ENCODE results near the gene SLC9A1.
"Not testable (repeated sequence)": the region's sequence is repeated elsewhere in the genome, so short reads cannot be mapped to it uniquely, and the experiment has no call there.

Gene SLC9A1

DNA sequence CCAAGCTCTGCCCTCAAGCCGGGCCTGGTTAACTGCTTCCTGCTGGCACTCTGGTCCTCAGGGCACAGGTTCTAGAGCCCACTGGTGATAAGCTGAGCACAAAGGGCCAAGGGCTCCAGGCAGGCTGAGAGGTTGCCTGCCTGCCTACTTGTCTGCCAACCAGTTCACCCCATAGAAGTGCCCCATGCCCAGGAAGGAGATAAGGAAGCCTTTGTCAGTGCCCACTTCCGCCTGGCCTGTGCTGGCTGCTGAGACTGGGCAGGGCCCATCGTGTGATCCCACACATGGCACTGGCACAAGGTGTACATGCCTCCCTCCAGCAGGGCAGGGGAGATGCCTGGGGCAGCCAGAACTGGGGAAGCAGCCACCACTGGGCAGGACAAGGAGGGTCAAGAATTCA lies 24.1 kb downstream of the SLC9A1 start:
- no peak for DNase-seq

DNA sequence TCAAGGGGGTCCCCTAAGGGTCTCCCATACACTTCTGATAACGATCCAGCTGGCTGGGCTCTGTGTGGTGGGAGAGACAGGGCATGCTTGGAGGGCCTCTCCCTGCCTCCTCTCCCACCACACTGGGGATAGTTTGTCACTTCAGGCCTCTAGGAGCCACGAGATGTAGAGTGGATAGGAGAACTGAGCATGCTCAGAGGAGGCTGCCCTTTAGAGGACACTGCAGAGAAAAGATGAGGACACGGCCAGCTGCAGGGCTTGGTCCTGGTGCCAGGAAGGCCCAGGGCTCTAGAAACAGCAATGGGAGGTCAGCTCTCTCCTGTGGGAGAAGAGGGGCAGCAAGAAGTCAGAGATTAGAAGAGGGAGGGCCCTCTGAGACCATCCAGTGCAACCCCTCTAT lies 25.7 kb downstream of the SLC9A1 start:
- no peak for DNase-seq

DNA sequence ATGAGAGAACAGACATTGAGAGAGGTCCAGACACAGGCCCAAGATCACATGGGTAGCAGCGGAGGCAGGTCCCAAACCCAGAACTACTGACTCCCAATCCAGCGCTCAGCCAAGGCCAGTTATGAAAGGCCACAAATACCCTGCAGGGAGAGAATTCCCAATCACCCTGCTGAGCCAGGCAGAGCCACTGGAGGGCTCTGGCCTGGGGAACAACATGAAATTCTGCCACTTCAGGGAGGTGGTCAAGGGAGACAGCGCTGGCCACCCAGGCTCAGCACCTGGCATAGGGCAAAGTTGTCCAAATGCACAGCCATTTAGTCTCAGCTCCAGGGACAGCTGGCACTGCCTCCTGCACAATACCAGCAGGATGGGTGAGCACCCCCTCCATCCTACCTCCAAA lies 27.5 kb downstream of the SLC9A1 start:
- no peak for DNase-seq

DNA sequence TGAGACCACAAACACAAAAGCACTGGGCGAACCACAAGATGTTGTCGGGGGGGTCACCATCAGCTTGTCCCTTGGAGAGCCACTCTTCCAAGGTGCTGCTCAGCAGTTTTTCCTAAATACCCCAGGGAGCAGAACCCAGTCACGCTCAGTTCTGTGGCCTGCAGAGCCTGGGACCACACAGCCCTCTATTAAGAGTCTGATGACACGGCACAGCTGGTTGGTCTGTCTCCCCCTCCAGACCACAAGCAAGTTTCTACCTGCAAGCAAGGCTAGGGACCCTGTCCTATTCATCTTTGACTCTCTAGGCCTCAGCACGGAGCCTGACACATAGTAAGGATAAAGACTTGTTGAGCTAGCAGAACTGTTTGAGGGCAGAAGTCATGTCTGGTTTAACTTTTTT lies 28.5 kb downstream of the SLC9A1 start:
- DNase-seq = no peak

DNA sequence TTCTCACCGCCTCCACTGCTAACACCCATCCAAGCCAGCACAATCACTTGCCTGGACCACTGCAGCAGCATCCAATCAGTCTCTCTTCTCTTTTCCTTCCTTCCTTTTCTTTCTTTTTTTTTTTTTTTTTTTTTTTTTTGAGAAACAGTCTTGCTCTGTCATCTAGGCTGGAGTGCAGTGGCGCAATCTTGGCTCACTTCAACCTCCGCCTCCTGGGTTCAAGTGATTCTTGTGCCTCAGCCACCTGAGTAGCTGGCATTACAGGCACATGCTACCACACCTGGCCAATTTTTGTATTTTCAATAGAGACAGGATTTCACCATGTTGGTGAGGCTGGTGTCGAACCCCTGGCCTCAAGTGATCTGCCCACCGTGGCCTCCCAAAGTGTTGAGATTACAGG lies 29.8 kb downstream of the SLC9A1 start:
- not testable (repeated sequence) for DNase-seq

DNA sequence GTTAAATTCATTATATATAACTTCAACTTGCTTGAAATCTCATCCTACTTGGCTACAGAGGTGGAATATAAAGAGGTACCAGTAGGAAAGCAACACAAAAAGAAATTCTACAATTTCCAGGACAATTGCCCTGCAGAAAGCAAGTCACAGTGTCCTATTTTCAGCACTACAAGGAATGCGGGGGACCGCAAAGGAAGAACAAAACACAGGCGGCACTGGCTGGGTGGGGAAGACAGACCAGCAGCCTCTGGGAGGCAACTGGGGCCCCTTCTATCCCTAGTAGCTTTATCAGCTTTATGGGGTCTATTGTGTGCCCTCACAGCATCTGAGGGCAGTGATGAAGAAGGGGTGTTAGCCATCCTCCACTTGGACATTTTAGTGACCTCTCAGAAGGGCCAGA lies 30.5 kb downstream of the SLC9A1 start:
- no peak for DNase-seq

DNA sequence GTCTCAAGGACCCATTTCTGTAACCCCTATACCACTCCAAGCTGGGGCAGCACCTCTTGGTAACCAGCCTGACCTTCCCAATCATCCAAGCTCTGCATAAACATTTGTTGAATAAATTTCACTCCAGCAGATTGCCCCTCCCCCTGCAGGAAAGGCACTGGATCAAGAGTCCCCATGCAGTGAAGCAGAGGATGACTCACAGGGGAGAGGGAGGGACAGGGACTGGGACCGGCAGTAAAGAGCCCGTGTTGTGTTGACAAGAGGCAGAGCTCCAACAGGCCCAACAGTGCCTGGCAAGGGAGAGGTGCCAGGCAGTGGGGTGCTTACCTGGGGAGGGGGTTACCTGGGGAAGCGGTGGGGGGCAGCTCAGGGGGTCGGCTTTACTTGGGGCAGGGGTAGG lies 32.3 kb downstream of the SLC9A1 start:
- peak; percentile 88 for DNase-seq

DNA sequence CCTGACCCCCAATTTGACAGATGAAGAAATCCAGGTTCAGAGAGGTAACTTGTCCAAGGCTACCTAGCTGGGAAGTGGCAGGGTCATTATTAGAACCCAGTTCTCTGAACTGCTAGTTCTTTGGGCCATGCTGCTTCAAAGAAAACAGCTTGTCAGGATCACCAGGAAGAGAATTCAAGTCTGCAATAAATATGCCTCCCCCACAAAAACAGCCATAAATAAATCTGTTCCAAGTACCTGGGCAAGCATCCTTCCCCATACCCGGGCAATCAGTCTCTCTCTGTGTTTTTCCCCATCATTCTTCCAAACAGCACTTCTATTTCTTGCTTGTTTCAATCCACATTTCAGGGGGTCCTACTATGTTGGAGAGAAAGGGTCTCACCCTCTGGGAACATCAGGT lies 34.1 kb downstream of the SLC9A1 start:
- no peak for DNase-seq

DNA sequence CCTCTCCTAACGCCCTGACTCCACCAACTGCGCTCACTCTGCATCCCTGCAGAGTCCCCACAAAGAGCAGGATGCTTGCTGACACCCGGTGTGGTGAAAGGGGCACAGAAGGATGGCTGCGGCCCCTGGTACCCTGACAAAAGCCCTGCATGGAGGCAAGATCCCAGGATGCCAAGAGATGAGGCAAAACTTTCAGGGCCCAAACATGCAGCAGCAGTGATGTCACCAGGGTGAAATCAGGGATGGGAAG lies 36.6 kb downstream of the SLC9A1 start:
- DNase-seq = no peak

DNA sequence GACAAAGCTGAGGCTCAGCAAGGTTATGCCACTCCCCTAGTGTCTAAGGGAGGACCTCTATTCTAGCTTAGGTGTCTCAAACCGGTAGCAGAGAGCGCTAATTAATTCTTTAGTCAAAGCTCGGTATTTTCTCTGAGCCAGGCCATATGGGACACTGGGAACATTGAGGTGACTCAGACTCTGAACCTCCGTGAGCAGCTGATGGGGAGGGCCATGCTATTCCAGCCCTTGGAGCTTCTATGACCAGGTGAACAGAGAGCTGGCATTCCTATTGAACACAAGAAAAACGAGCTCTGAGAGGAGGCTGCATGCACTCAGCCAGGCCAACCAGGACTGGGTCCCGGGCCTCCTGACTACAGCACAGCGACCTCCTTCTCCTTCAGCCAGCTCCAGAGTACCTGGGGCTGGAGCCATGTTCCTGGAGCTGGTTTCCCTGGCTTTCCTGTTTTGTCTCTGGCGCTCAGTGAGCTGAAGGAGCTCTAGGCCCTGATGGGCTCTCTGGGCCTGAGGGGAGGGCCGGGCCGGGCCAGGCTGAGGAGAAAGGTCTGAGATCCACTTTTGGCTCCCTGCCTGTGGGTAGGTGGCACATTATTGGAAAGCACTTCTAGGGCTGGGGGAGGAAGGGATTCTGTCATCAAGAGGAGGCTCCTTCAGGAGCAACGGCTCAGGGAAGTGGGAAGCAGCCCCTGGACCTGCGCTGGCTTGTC lies 37.0 kb downstream of the SLC9A1 start:
- no peak for DNase-seq

DNA sequence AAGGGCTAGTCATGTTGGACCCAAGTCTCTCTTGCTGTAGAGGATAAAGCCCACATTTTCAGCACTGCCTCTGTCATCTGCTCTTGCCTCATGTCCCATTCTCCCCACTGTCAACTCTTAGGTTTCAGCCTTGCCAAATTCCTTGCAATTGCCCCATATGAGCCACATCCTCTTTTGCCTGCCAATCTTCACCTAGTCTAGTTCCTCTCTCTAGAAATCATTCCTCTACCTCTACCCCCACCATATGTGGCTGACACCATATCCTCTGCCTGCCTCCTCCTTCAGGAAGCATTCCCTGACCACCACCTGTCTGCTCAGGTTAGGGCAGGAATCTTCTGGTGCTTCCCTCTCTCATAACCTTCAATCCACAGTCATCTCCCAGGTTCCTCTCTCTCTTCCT lies 38.2 kb downstream of the SLC9A1 start:
- no peak for DNase-seq

DNA sequence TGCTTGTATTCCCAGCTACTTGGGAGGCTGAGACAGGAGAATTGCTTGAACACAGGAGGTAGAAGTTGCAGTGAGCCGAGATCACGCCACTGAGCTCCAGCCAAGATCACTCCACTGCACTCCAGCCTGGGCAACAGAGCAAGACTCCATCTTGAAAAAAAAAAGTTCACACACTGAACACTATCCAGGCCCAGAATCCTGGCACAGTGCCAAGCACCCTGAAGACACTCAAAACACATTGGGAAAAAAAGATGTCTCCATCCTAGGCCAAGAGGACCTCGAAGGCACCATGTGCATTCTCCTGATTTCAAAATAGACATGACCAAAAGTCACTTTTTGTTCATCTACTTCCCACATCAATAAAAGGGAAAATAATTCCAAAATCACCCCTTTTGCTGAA lies 38.7 kb downstream of the SLC9A1 start:
- no peak for DNase-seq

DNA sequence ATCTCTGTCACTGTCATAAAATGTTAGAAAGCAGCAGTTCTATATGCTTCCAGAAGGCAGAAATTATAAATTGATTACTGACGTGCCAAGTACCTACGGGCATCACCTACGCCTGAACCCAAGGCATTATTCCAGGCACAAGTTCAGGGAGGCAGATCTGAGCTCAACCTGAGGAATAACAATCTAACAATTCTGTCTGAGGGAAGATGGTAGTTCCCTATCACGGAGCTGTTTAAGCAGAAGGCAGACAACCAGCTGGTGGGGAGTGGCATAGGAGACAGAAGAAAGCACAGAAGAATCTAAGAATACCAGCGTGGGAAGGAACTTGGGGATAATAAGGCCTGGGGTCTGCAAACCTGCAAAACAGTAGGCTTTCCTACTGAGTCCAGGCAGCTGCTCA lies 40.4 kb downstream of the SLC9A1 start:
- DNase-seq = no peak

DNA sequence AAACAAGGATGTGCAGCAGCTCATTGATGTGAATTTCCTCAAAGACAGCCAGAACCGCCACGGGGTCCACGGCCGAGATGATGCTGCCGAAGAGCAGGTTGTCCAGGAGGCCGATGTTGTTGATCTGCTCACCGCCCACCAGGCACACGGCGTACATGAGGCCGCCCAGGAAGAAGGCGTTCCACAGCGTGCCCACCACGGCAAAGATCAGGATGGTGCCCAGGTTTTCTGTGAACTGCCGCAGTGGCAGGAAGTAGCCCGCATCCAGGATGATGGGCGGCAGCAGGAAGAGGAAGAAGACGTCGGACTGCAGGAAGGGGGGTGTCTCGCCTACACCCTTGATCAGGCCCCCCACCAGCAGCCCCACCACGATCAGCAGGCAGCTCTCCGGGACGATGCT lies 41.1 kb downstream of the SLC9A1 start:
- DNase-seq = no peak

DNA sequence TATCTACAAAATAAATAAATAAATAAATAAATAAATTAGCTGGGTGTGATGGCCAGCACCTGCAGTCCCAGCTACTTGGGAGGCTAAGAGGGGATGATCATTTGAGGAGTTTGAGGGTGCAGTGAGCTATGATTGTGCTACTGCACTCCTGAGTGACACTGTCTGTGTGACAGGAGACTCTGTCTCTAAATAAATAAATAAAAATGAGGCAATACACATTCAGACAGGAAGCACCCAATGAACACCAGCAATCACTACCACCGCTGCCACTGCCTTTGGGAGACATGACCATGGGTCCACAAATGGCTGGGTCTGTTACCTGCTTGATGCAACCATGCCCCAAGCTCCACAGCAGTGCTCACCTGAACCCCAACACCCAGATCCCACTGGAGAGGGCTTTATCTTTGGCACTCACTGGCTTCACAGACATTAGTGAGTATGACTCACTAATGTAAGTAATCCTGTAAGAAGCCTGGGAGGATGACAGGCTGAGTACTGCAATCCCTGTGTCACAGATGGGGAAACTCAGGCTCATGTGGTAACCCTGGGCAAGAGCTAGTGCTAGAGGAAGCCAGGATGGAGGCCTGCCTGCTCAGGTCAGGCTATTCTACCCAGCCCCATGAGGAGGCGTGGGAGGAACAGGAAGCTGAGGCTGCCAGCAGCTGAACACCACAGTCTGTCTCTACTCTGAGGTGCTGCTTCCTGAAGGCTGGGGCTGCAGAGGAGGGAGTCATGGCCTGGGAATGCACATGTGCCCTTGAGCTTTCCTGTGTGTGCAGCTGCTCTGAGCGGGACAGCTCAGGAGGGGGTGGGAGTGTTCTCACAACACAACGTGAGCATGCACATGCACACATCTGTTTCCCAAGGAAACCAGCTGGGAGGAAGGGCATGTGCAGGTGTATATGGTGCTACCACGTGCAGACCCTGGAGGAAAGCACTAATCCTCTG lies 43.0 kb downstream of the SLC9A1 start:
- DNase-seq = peak; percentile 98

DNA sequence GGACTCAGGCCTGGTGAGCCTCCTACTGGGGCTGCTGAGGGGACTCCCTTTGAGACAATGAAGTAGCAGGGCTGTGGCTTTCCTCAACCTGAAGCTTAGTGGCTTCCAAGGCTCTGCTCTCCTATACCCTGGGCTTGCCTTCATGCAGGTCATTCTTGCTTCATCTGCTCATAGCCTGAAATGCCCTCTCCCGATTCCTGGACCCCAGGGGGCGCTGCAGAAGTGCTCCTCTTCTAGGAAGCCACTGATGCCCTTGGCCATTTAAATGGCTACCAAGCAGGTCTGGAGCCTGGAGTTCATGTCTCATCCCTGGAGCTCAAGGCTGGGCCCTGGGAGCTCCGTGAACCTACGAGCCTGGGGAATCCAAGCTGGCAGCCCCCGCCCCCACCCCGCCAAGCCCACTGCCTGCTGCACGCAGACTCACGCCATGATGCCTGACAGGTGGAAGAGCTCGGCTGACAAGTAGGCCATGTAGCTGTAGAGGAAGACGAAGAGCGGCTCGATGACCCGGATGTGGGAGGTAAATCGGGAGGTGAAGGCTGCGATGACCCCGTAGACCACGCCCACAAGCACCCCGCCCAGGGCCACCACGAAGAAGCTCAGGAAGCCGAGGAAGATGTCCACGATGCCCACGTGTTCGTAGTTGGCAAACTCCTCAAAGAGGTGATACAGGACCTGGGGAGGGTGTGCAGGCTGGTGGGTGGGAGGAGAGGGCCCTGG lies 45.7 kb downstream of the SLC9A1 start:
- peak; percentile 75 for DNase-seq

DNA sequence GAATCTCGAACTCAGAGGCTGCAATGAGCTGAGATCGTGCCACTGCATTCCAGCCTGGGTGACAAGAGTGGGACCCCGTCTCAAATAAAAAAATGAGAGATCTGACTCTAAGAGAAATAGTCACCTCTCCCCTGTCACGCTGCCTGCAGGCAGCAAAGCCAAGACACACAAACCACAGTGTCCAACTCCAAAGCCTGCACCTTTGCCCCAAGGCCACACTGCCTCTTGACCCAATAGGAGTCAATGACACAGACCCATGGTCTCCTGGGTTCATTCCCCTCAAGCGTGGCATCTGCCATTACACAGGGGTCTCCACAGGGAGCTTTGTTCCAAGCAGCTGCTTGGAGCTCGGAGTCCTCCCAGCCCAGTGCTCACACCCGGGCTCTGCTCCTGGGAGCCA lies 46.3 kb downstream of the SLC9A1 start:
- DNase-seq = no peak

DNA sequence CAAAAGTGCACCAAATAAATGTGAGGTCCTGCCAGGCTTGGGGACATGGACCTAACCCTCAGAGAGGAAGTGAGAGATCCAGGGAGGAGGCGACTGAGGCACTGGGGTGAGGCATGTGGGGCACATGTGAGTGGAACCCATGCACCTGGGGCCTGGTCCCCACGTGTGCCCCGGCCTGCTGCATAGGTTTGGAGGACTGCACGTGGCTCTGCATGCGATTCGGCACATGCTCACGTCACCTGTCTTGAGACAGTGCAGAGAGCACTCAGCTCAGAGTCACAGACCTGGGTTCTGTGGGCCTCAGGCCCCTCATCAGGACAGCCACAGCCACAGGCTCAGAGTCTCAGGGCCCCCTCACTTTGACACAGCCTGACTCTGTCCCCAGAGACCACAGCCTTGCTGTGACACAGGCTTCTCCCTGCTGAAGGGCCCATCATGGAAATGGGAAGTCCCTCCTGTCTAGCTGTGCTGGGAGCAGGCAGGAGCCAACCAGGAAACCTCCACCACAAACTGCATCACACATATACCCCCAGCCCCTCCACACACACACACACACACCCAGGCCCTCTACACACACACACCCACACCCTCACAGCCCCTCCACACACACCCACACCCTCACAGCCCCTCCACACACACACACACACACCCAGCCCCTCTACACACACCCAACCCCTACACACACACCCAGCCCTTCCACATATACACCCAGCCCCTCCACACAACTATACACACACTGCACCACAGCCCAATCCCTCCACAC lies 48.2 kb downstream of the SLC9A1 start:
- no peak for DNase-seq

DNA sequence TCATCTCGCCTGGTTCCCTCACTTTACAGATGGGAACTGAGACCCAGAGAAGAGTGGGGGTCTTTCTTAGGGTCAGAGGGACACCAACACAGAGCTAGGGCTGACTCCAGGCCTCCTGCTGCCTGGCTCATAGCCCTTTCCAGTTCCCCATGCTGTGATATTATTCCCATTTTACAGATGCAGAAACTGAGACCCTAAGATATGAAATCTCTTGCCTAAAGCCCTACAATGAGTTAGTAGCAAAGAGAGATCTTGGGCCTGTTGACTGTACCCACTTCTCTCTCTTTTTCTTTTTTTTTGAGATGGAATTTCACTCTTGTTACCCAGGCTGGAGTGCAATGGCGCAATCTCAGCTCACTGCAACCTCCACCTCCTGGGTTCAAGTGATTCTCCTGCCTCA lies 49.9 kb downstream of the SLC9A1 start:
- DNase-seq = no peak

DNA sequence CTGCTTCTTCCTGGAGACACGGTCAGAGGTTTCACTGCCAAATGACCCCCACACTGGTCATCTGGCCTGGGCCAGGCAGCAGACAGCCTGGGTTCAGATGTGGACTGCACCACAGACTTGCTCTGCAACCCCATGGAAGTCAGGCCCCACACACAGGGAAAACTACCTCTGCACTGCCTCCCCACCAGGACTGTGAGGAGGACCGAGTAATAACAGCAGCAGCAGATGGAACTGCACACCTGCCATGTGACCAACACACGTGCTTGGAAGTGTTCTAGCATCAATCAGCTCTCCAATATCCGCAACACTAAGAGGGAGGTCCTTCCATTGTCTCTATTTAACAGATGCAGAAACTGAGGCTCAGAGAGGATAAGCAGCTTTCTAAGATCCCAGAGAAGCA lies 51.4 kb downstream of the SLC9A1 start:
- no peak for DNase-seq

DNA sequence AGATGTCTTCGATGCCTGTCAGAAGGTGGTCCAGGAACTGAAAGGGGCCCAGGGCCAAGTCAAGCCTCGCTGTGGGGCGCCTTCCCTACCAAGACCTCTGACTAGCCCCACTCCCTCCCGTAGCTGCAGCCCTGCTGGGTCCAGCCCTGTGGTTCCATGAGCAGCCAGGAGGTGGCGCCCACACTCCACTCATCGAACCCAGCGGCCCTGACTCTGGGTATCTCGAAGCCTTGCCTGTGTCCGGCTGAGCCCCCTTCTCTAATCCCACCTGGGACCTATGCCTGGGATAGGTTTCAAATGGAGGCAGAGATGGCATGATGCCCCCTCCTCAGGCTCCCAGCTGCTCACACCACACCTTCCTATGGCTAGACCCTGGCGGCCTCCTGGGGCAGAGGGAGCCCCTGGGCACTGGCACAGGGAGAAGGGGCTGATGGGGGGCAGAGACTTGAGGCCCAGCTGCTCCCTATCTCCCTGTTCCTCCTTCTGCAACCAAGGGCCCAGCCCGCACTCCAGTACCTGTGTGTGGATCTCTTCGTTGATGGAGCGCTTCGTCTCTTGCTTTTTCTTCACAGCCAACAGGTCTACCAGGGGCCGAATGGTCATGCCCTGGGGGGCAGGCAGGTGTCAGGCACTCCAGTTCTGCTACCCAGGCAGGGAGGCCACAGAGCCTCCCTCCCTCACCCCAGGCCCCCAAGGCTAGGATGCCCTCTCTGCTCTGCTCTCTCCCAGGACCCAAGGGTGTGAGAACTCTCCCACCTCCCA lies 52.0 kb downstream of the SLC9A1 start:
- DNase-seq = peak; percentile 91

DNA sequence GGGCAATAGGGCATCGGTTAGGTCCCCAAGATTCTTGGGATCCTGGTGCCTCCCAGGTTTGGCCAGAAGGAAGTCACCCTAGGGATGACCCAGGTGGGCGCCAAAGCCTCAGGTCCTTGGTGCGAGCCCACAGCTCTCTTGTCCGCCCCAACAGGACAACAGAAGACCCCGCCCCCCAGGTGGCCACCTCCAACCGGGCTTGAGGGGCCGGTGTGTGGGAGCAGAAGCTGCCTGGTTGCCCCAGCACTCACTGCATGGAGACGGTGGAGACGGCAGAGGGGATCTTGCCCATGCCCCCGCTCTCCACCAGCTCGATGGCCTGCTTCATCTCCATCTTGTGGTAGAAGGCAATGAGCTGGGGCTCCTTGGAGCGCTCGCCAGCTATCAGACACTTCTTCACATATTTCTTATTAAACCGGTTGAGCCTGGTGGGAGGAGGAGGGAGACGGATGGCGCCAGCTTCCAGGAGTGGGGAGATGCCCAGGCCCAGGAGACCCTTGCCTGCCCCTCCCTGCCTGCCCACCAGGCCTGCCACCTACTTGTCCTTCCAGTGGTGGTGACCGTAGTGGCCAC lies 52.7 kb downstream of the SLC9A1 start:
- DNase-seq = no peak
